Measurements from ENCODE around the gene C1orf94. TPM values are rescaled to one million over a fixed set of nuclear protein-coding genes. Genes with fewer than 3 reads are reported as not detected.

C1orf94 gene
- total RNA-seq, 1 donor from 2014 or later, result not detected

- H3K4me3 Mint-ChIP-seq (ENCODE audit: unreplicated experiment), result no peak overlapping the region
- no peak overlapping the region for H3K27ac Mint-ChIP-seq (ENCODE audit: unreplicated experiment)
- peaks cover 25% of the 10 kb centered on the region for H3K9me3 Mint-ChIP-seq (ENCODE audit: unreplicated experiment)
- TF ChIP-seq, protein P1, sequence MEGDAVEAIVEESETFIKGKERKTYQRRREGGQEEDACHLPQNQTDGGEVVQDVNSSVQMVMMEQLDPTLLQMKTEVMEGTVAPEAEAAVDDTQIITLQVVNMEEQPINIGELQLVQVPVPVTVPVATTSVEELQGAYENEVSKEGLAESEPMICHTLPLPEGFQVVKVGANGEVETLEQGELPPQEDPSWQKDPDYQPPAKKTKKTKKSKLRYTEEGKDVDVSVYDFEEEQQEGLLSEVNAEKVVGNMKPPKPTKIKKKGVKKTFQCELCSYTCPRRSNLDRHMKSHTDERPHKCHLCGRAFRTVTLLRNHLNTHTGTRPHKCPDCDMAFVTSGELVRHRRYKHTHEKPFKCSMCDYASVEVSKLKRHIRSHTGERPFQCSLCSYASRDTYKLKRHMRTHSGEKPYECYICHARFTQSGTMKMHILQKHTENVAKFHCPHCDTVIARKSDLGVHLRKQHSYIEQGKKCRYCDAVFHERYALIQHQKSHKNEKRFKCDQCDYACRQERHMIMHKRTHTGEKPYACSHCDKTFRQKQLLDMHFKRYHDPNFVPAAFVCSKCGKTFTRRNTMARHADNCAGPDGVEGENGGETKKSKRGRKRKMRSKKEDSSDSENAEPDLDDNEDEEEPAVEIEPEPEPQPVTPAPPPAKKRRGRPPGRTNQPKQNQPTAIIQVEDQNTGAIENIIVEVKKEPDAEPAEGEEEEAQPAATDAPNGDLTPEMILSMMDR (IDR thresholded peaks at IDR 0.05), result no peak
- no peaks in the 10 kb centered on the region for H3K4me1 Mint-ChIP-seq (ENCODE audit: unreplicated experiment)
- no peak for DNase-seq (ENCODE audit: extremely low spot score, unreplicated experiment)
- no peaks in the 10 kb centered on the region for H3K27me3 Mint-ChIP-seq (ENCODE audit: unreplicated experiment)
- no peaks in the 10 kb centered on the region for H3K36me3 Mint-ChIP-seq (ENCODE audit: unreplicated experiment)
Observed at GRCh38 chr1:34236089-34236488, 59.4 kb downstream of the C1orf94 start.

- H3K27ac Mint-ChIP-seq (ENCODE audit: unreplicated experiment), result no peak overlapping the region
- no peaks in the 10 kb centered on the region for H3K27me3 Mint-ChIP-seq (ENCODE audit: unreplicated experiment)
- TF ChIP-seq, protein P1 (IDR thresholded peaks at IDR 0.05), result no peak
- H3K36me3 Mint-ChIP-seq (ENCODE audit: unreplicated experiment), result no peaks in the 10 kb centered on the region
- peaks cover 25% of the 10 kb centered on the region for H3K9me3 Mint-ChIP-seq (ENCODE audit: unreplicated experiment)
- peak; percentile 63 for DNase-seq (ENCODE audit: extremely low spot score, unreplicated experiment)
- H3K4me3 Mint-ChIP-seq (ENCODE audit: unreplicated experiment), result no peak overlapping the region
- no peaks in the 10 kb centered on the region for H3K4me1 Mint-ChIP-seq (ENCODE audit: unreplicated experiment)
Observed at GRCh38 chr1:34237151-34237815, 60.6 kb downstream of the C1orf94 start.

DNA sequence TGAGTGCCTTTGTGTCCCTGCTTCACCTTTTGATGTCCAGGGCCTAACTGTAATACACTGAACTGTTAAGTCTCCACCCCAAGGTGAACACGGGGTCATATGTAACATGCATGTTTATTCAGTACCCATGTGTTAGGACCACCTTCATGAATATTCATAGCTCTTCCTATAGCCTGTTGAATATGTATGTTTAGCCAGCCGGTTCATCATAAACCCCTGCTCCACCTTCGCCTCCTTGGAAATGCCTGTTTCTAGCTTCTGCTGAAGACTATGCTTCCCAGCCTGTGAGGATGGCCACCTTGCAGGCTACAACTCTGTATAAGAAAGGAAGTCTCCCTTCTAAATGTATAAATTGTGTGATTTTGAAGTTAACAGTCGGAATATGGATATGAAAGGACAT lies 69.3 kb downstream of the C1orf94 start:
- DNase-seq (ENCODE audit: extremely low spot score, unreplicated experiment), result no peak
- TF ChIP-seq, protein P1 (IDR thresholded peaks at IDR 0.05), result no peak
- Mint-ChIP-seq H3K4me3 (ENCODE audit: unreplicated experiment) (no peak overlapping the region), H3K27me3 (ENCODE audit: unreplicated experiment) (no peaks in the 10 kb centered on the region), H3K36me3 (ENCODE audit: unreplicated experiment) (no peaks in the 10 kb centered on the region), H3K27ac (ENCODE audit: unreplicated experiment) (no peak overlapping the region), H3K9me3 (ENCODE audit: unreplicated experiment) (peaks cover 26% of the 10 kb centered on the region), H3K4me1 (ENCODE audit: unreplicated experiment) (no peaks in the 10 kb centered on the region)

GRCh38 chr1:34250342-34250741 lies 73.6 kb downstream of the C1orf94 start:
- H3K36me3 Mint-ChIP-seq (ENCODE audit: unreplicated experiment), result no peaks in the 10 kb centered on the region

More at GRCh38 chr1:34250342-34250741, 73.6 kb downstream of the C1orf94 start:
- peak; percentile 11 for DNase-seq (ENCODE audit: extremely low spot score, unreplicated experiment)
- TF ChIP-seq, protein P1 (IDR thresholded peaks at IDR 0.05), result no peak
- no peaks in the 10 kb centered on the region for H3K27me3 Mint-ChIP-seq (ENCODE audit: unreplicated experiment)
- no peak overlapping the region for H3K4me3 Mint-ChIP-seq (ENCODE audit: unreplicated experiment)
- H3K27ac Mint-ChIP-seq (ENCODE audit: unreplicated experiment), result no peak overlapping the region
- no peaks in the 10 kb centered on the region for H3K4me1 Mint-ChIP-seq (ENCODE audit: unreplicated experiment)
- H3K9me3 Mint-ChIP-seq (ENCODE audit: unreplicated experiment), result peaks cover 16% of the 10 kb centered on the region

Data from osteocyte (in vitro differentiated cells).